HG02763 (cell line): Measurements from ENCODE around the gene ATP6V0D1.

Experiments used
- ATAC-seq: cut with Tn5 transposase; IDR thresholded peaks from one replicate; pipeline ENCODE4 v1.9.1; 2021; ENCODE audit warnings: mild to moderate bottlenecking, moderate library complexity; ENCODE audit not compliant: unreplicated experiment

The ATP6V0D1 gene

GRCh38 chr16:67463691-67464090 lies 17.3 kb downstream of the ATP6V0D1 start:
- no peak for ATAC-seq

DNA sequence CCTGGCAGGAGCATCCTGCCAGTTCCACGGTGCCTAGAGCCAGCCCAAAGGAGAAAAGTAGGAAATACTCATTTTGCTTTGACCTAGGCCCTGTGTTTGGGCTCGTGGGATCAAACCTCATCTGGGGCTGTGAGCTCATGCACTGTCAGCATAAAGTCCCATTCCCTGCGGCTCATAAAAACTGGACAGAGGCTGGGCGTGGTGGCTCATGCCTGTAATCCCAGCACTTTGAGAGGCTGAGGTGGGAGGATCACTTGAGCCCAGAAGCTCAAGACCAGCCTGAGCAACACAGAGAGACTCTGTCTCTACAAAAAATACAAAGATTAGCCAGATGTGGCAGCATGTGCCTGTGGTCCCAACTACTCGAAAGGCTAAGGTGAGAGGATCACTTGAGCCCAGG lies 17.9 kb downstream of the ATP6V0D1 start:
- ATAC-seq: no peak

GRCh38 chr16:67462279-67462655 lies 18.7 kb downstream of the ATP6V0D1 start:
- no peak for ATAC-seq

DNA sequence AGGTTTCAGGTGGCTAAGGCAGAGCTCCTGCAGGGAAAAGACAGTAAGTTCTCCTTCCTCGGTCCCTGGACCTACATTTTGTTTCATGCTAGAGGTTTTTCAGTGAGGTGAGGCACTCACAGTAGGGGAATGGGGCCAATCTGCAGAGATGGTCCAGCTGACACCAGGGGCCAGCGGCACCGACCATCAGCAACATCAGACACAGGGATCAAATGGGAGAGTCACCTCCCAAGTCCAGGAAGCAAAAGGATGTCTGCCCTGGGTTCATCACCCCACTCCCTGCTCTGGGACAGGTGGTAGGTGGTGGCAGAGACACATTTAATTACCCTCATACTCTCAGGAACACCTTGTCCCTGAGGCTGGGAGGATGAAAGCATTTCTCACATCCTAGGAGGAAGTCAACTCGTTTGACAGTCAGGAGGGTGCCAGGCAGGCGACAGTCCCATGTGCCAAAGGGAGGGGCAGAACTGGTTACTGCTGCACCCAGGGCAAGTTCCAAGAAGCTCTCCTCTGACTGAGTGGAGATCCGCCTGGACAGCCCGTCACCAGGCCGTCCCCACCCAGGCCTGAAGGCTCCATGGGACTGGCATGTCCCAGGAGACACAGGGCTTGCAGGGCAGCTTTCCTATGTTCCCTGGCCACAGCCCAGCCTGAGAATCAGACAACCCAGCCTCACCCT lies 19.2 kb downstream of the ATP6V0D1 start:
- ATAC-seq: no peak

DNA sequence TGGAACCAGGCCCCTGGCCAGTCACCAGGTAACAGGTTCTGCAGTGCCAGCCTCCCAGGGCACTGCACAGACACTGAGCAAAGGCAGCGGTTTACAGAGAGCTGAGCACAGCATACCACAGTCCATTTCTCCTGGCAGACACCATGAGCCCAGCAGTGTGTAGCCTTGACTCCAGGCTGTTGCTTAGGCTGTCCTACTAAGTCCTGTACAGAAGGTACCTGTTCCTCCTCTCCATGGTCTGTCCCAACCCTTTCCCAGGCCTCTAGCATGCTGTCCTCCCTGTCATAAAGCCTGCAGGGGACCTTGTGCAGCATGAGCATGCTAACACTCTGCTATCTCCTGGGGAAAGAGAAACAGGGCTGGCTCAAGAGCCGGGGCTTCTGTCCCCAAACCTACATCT lies 20.0 kb downstream of the ATP6V0D1 start:
- ATAC-seq: no peak

DNA sequence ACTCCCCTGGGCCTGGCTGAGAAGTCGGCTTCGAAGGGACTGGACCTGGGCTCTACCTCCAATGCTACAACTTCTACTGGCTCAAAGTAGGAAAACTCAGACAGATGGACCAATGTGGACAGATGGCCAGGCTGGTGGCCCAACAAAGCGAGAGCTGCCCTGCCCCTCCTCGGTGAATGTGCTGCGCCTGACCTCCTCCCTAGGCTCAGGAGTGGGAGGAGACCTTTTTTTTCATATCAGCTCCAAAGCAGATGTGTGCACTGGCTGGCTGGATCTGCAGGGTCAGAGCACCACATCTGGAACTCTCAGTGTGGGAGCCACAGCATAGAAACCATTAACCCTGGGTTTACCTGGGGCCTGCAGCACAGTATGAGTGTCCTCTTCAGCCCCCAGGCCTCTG lies 20.8 kb downstream of the ATP6V0D1 start:
- no peak for ATAC-seq

DNA sequence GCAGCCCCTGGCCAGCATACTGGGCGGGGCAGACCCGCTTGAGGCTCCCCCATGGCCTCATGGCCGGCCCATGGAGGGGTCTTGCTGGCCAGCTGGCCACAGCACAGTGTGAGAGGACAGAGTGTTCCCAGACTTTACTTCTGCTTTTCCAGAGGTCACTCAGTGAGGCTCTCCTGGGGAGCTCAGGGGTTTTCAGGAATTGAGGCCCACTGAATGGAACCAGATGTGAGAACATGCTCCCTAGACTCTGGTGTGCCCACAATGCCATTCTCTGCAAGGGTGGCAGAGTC lies 21.2 kb downstream of the ATP6V0D1 start:
- ATAC-seq: no peak

- ATAC-seq: no peak
These were observed 21.7 kb downstream of the ATP6V0D1 start for GRCh38 chr16:67459066-67459860.

- no peak for ATAC-seq
These were observed 22.8 kb downstream of the ATP6V0D1 start for GRCh38 chr16:67458121-67458641.

- ATAC-seq: no peak
These were observed 23.3 kb downstream of the ATP6V0D1 start for GRCh38 chr16:67457611-67458010.

DNA sequence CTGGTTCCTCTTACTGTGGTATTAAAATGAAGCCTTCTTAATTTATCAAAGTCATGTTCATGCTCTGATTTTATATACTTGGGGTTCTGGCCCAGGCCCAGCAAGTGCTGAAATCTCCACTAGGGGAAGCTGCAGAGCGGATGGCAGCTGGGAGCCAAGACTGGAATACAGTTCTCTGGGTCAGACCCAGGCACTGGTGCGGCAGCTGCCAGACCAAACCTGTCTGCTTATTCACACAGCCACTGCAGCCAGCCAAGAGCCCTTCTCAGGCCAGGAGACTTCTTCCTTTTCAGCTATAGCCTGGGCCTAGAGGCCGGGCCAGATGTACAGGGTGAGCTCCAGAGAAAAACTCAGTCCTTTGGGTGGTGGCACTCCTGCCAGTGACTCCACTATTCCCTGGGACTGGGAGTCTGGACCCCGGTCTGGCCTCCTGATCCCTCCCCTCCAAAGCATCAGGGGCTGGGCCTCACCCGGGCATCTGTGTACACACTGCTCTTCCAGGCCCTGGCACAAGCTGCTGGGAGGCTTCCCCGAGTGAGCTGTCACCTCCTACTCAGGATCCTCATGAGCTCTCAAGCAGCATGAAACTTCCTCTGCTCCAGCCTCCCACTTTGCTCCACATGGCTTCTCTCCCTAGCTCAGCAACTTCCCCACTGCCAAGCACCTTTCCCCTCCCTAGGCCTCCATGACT lies 24.4 kb downstream of the ATP6V0D1 start:
- ATAC-seq: no peak

DNA sequence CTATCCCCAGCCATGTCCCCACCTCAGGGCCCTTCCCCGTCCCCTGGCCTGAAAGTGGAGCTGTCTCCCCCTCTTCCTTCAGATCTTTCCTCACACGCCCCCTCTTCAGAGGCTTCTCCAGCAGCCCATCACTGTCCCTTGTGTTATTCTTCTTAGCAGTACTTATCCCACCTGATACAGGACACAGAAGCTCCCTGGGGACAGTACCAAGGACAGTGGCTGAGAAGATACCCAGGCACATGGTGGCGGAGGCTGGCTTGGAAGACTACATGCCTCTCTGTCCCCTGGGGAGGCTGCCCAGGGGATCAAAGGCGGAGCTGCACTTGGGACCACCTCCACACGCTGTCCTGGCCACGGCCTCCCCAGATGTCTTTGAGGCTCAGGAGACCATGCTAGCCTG lies 26.1 kb downstream of the ATP6V0D1 start:
- no peak for ATAC-seq

- ATAC-seq: no peak
These were observed 26.9 kb downstream of the ATP6V0D1 start for GRCh38 chr16:67454104-67454503.

DNA sequence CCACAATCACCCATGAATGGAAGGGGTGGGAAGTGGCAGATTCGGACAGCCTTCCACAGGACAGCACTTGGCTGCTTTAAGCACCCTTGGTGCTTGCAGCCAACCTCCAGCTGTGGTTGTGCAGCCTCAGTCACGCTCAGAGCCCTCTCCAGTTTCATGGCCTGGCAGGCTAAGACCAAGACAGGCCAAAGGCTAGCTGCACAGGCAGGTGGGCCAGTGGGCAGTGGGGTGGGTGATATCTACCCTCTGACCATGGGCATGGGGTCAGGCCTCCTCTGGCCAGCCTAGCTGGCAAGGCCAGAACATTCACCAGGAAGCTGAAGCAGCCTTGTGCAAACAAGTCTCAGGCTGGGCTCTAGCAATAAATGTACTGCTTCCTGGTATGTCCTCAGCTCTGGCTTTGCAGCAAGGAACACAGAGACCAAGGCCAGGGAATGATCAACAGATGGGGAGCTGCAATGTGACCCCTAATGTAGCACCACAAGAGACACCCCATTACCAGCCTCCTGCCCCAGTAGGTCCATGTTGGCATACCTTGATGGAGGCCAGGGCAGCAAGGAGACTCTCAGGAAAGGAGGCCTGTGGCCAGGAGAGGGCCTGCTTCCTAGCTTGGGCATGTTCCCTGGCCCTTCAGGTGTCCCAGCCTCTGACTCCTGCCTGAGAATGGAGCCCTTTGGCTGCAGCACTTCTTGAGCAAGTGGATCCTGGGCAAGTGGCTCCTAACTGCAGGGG lies 29.1 kb downstream of the ATP6V0D1 start:
- no peak for ATAC-seq

DNA sequence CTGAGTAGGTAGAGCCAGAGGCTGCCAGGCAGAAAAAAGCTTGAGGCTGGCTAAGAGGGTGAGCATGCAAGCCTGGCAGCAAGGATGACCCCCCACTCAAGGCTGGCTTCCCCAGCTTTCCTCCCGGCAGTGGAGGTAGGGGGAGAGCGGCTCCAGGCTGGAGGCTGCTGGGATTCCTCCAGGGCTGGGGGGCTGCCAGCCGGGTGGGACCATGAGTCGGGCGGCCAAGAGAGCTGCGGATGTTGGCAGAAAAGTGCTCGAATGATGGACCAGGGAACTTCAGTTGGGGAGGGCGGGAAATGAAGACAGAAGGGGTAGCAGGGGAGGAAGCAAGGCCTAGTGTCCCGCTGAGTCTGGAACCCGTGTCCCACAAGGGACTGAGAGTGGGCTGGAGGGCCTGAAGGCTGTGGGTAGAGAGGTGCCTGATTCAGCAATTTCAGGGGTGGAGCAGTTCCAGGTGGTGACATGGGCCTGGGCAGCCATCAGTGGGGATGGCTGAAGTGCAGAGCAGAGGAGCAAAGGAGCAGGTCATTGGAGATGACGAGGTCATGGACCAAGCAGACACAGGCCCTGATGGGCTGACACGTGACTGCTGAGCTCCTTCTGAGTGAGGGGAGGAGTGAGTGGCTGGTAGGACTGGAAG lies 29.8 kb downstream of the ATP6V0D1 start:
- ATAC-seq: no peak

GRCh38 chr16:67449739-67450138 lies 31.2 kb downstream of the ATP6V0D1 start:
- no peak for ATAC-seq

DNA sequence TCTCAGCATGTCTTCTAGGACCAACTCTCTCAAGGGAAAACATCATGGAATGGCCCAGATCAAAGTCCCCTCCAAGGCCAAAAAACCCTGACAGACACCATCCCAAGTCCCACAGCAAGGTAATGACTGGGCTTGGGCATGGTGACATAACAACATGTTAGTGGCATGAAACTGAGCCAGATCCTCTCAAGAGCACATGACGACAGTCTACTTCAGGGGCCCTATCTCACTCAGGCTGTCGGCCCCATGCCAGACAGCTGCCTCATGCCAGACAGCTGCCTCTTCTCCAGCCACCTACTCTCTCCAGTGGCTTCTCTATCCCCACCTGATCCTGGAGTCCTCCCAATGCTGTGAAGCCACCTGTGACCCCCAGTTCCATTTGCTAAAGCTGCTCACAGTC lies 31.6 kb downstream of the ATP6V0D1 start:
- ATAC-seq: no peak

DNA sequence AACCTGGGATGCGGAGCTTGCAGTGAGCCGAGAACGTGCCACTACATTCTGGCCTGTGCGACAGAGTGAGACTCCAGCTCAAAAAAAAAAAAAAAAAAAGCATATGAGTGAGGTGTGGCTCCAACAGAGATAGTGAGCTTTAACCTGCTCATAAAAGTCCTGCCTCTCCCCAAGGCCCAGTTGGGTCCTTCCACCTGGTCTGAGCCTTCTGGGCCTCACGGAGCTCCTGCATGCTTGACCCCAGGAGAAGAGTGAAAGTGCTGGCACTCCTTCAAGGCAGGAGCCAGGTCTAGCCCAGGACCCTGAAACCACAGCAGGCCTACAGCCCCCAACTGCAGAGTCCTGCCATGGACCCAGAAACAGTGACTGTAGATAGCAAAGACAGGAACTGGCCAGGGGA lies 32.4 kb downstream of the ATP6V0D1 start:
- no peak for ATAC-seq

DNA sequence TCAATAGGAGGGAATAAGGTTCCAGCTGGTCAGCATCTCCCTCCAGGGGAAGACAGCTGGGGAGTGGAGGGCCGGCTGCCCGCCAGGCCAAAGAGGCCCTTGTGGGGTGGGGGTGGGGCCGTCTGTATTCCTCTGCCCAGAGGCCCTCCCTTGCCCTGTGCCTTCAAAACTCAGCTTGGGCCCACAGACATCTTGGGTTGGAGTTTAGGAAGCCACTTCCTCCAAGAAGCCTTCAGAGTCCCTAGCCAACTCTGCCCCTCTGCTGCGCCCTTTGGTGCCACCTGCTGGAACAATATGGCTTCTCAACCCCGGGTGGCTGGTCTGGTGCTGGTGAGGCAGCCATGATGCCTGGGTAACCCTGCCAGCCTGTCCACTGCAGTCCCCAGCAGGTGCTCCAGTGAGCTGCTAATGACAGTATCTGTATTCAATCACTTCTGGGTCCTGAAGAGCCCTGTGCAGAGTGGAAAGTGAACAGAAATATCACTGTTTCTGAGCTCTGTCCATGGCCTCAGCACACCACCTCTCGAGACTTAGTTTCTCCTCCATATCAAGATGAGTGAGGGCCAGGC lies 33.4 kb downstream of the ATP6V0D1 start:
- ATAC-seq: no peak

DNA sequence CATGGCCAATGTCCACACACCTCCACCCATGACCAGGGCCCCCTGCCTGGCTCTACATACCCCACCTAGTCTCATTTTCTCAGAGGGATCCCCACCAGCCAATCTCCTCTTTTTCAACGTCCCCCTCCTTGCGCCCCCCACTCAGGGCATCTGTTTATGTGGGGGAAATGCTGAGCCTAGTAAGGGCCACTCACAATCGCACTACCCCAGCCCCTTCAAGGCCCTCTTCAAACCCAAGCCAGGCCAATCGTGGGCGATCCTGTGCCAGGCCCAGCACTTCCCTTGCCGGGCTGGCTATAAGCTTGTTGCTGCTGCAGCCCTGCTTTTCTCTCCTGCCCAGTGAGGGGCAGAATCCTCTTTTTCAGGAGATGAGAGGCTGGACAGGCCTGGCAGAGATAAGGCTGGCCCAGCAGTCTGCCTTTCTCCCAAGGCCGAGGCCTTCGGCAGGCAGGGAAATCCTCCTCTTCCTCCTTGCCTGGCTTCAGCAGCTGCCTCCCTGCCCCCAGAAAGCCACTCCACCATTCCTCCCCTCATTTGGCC lies 33.9 kb downstream of the ATP6V0D1 start:
- no peak for ATAC-seq
